ENCODE data around the gene ZPR1.
"Not testable (repeated sequence)": the region's sequence is repeated elsewhere in the genome, so short reads cannot be mapped to it uniquely, and the experiment has no call there.

ZPR1 gene, protein sequence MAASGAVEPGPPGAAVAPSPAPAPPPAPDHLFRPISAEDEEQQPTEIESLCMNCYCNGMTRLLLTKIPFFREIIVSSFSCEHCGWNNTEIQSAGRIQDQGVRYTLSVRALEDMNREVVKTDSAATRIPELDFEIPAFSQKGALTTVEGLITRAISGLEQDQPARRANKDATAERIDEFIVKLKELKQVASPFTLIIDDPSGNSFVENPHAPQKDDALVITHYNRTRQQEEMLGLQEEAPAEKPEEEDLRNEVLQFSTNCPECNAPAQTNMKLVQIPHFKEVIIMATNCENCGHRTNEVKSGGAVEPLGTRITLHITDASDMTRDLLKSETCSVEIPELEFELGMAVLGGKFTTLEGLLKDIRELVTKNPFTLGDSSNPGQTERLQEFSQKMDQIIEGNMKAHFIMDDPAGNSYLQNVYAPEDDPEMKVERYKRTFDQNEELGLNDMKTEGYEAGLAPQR

DNA sequence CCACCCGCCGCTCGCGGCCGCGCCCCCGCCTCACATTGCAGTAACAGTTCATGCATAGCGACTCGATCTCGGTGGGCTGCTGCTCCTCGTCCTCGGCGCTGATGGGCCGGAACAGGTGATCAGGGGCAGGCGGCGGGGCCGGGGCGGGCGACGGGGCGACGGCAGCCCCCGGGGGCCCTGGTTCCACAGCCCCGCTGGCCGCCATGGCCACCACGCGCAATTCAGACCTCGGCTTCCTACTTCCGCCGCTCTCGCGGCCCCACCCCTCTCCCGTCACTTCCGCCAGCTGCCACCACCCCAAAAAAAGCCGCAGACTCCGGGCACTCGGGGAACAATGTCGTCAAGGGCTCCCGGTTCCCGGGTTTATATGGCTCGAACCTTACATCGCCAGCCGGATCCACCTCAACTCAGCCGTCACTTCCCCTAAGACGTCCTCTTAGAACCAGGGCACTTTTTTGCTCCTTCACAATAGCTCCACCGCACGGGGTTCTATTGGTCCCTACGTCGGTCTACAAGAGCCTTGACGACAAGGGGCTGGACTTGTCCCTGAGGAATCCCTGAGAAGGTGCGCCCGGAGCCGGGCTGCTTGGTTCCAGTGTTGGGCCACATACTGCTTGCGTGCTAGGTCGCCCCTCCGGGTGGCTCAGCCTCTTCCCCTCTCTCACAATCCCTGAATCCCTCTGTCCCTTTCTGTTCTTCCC is at the start of gene ZPR1:
TSS of gene ZPR1 (minus strand) at position 238 of the 701 bp plus-strand sequence. CDS start at position 205, 33 bp downstream.
- peak; percentile 70 to 73 for DNase-seq (ENCODE audit: low read depth in 2 of 2)
- H3K4me3 ChIP-seq (replicated peaks in 1 of 2; ENCODE audit: low read depth in 2 of 2, low read length in 2 of 2), result peak within 1 kb of the TSS; percentile 74 to 85
- TF ChIP-seq, protein P1, sequence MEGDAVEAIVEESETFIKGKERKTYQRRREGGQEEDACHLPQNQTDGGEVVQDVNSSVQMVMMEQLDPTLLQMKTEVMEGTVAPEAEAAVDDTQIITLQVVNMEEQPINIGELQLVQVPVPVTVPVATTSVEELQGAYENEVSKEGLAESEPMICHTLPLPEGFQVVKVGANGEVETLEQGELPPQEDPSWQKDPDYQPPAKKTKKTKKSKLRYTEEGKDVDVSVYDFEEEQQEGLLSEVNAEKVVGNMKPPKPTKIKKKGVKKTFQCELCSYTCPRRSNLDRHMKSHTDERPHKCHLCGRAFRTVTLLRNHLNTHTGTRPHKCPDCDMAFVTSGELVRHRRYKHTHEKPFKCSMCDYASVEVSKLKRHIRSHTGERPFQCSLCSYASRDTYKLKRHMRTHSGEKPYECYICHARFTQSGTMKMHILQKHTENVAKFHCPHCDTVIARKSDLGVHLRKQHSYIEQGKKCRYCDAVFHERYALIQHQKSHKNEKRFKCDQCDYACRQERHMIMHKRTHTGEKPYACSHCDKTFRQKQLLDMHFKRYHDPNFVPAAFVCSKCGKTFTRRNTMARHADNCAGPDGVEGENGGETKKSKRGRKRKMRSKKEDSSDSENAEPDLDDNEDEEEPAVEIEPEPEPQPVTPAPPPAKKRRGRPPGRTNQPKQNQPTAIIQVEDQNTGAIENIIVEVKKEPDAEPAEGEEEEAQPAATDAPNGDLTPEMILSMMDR (IDR thresholded peaks at IDR 0.05; ENCODE audit: low read depth, low read length), result no peak

DNA sequence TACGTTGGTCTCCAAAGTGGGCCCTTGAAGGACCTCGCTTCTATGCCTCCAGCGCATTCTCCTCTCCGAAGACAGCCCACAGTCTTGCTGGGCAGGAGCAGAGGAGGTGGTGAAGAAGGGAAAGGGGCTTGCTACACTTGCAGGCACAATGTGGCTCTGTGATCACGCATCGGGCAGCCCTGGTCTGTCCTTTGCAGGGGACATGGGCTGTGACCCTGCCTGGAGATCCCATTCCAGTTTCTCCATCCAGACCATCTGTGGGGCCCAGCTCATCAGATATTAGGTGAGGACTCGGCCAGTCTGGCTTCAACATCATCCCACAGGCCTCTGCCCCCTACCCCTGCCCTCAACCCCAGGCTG is 48.8 kb upstream of the ZPR1 start:
- TF ChIP-seq, protein P1 (IDR thresholded peaks at IDR 0.05; ENCODE audit: low read depth, low read length), result no peak
- DNase-seq (ENCODE audit: low read depth in 2 of 2), result no peak
- no peak overlapping the region for H3K4me3 ChIP-seq (replicated peaks in 1 of 2; ENCODE audit: low read depth in 2 of 2, low read length in 2 of 2)

DNA sequence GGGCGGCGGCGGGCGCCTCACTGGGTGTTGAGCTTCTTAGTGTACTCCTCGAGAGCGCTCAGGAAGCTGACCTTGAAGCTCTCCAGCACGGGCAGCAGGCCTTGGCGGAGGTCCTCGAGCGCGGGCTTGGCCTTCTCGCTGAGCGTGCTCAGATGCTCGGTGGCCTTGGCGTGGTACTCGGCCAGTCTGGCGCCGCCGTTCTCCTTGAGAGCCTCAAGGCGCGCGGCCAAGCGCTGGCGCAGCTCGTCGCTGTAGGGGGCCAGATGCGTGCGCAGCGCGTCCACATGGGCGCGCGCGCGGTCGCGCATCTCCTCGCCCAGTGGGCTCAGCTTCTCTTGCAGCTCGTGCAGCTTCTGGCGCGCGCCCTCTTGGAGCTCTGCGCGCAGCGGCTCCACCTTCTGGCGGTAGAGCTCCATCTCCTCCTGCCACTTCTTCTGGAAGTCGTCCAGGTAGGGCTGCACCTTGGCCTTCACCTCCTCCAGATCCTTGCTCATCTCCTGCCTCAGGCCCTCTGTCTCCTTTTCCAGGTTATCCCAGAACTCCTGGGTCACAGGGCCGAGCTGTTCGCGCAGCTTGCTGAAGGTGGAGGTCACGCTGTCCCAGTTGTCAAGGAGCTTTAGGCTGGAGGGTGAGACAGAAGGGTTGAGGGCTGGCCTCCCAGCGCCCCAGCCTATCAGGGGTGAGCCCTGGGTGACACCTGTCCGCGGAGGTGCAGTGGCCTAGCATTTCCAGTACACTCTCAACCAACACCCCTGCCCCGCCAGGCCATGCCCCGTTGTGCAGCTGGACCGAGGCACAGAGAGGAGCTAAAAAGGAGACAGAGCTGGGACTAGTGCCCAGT is 48.2 kb upstream of the ZPR1 start:
- DNase-seq (ENCODE audit: low read depth in 2 of 2), result peak; percentile 95 to 99
- TF ChIP-seq, protein P1 (IDR thresholded peaks at IDR 0.05; ENCODE audit: low read depth, low read length), result peak; percentile 80
- H3K4me3 ChIP-seq (replicated peaks in 1 of 2; ENCODE audit: low read depth in 2 of 2, low read length in 2 of 2), result peak overlapping the region; percentile 5 to 28

DNA sequence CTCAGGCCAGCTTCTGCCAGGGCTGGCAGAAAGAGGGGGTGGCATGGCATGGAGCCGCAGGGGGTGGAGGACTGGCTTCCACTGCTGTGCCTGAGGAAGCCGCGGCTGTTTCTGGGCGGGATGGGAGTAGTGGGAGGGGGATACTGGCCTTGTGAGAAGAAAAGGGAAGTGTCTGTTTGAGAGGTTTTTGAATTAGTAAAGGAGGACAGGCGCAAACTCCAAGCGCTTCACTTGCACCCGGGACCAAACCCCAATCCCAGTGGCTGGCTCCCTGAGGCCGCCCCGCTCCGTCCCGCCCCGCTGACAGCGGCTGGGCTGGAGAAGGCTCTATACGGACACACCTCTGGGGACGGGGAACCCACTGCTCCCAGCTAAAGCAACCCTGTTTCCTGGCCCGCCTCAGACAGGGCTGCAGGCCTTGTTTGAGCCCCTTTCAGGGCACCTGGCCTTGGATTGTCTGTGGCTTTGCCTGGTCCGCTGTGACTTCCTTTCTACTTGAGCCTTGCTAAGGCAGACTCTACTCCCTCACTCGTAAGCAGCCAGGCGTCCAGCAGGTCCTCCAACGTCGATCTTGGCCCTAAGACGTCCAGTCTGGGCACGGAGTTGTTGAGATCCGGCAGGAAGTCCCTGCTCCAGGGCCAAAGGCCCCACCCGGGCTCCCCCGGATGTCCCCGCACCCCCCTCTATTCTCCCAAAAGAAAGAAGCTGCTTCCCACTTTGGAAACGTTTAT is 47.4 kb upstream of the ZPR1 start:
- no peak for DNase-seq (ENCODE audit: low read depth in 2 of 2)
- H3K4me3 ChIP-seq (replicated peaks in 1 of 2; ENCODE audit: low read depth in 2 of 2, low read length in 2 of 2), result peak overlapping the region in 1 of 2 donors; percentile 5
- TF ChIP-seq, protein P1 (IDR thresholded peaks at IDR 0.05; ENCODE audit: low read depth, low read length), result no peak

DNA sequence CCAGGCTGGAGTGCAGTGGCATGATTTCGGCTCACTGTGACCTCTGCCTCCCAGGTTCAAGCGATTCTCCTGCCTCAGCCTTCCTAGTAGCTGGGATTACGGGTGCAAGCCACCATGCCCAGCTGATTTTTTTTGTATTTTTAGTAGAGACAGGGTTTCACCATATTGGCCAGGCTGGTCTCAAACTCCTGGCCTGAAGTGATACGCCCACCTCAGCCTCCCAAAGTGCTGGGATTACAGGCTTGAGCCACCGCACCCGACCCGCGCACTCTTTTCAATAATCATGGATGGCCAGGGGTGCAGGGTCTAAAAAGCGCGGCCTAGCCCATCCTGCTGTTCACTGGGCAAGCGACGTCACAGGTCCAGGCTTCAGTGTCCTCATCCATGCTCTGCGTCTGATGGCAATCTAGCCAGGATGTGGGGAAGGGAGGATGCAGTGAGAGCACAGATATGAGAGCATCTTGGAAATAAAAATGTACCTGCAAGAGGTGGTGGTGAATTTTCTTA is 46.8 kb upstream of the ZPR1 start:
- H3K4me3 ChIP-seq (replicated peaks in 1 of 2; ENCODE audit: low read depth in 2 of 2, low read length in 2 of 2); DNase-seq (ENCODE audit: low read depth in 2 of 2): not testable (repeated sequence)

DNA sequence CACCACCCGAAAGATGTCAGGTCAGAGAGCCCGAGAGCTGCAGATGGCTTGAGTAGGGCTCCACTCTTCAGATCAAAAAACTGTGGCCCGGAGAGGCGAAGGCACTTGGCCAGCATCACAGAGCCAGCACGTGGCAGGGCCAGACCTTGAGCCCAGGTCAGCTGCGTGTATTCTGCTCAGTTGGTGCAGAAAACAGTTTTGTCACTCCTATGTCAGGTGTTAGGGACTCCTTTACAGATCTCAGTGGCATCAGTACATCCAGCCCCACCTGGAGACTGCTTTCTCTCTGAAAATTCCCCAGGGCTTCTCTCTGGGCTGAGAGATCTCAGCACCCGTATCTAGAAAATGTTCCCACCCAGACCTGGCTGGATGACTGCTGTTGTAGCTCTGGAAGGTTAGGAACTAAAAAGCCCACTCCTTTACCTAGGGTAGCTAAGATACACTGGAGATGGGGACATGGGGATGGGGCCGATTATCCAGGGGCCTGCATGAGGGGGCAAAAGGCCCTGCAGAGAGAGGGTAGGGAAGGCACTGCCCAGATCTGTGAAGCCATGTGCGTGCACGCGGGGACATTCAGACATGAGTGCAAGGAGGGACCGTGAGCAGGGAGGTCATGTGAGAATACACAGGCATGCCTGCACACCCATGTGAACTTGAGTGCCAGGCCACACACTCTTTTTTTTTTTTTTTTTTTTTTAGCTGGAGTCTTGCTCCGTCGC is 46.2 kb upstream of the ZPR1 start:
- no peak for DNase-seq (ENCODE audit: low read depth in 2 of 2)
- TF ChIP-seq, protein P1 (IDR thresholded peaks at IDR 0.05; ENCODE audit: low read depth, low read length), result no peak
- H3K4me3 ChIP-seq (replicated peaks in 1 of 2; ENCODE audit: low read depth in 2 of 2, low read length in 2 of 2), result no peak overlapping the region
